CD14-positive monocyte (primary cell): ENCODE results near the gene AGAP1. TPM values are rescaled to one million over a fixed set of nuclear protein-coding genes. Genes with fewer than 3 reads are reported as not detected.

Experiments
- DNase-seq, 3 donors: peaks; one replicate each; pipeline ENCODE4 v3.0.0-alpha.2; 2011 to 2022
- H2AFZ ChIP-seq: 2 replicates; pipeline ENCODE4 v1.6.0; 2012; ENCODE audit warnings: mild to moderate bottlenecking, low read depth, low read length, inconsistent platforms; ENCODE audit not compliant: insufficient read depth, poor library complexity, severe bottlenecking
- H3K27ac ChIP-seq, 2 donors: 1 replicate in 1 of 2; 2 replicates in 1 of 2; pipeline ENCODE4 v1.5.1; 2012 to 2013; ENCODE audit warnings: low read length in 2 of 2, control low read depth in 1 of 2, inconsistent platforms in 1 of 2, low read depth in 1 of 2, mild to moderate bottlenecking in 1 of 2
- H3K27me3 ChIP-seq, 2 donors: one replicate each; pipeline versions ENCODE4 v1.6.0 to v1.6.1; 2011 to 2013; ENCODE audit warnings: low read length in 2 of 2; ENCODE audit not compliant: control insufficient read depth in 2 of 2, insufficient read depth in 2 of 2
- H3K36me3 ChIP-seq, 2 donors: replicated peaks in 1 of 2; 1 replicate in 1 of 2; 2 replicates in 1 of 2; pipeline versions ENCODE4 v1.5.1 to v1.6.1; 2012 to 2013; ENCODE audit warnings: low read length in 2 of 2, control low read depth in 1 of 2, inconsistent platforms in 1 of 2, mild to moderate bottlenecking in 1 of 2; ENCODE audit not compliant: insufficient read depth in 2 of 2, control insufficient read depth in 1 of 2
- H3K4me1 ChIP-seq, 2 donors: 1 replicate in 1 of 2; 2 replicates in 1 of 2; pipeline versions ENCODE4 v1.5.1 to v1.6.1; 2012 to 2013; ENCODE audit warnings: low read length in 2 of 2, control low read depth in 1 of 2, inconsistent platforms in 1 of 2, mild to moderate bottlenecking in 1 of 2, moderate library complexity in 1 of 2; ENCODE audit not compliant: insufficient read depth in 2 of 2, control insufficient read depth in 1 of 2
- H3K4me2 ChIP-seq: replicated peaks from 2 replicates; pipeline ENCODE3; 2012; ENCODE audit warnings: low read length, moderate library complexity, mild to moderate bottlenecking; ENCODE audit not compliant: poor library complexity, severe bottlenecking; ENCODE audit errors: extremely low read depth
- H3K4me3 ChIP-seq, 3 experiments: fragments of 200-600 bp in 1 of 3; sonication (generic) in 1 of 3; replicated peaks in 1 of 3; 1 replicate in 2 of 3; 2 replicates in 1 of 3; pipeline ENCODE4 v1.5.1; 2011 to 2013; ENCODE audit warnings: low read length in 3 of 3, mild to moderate bottlenecking in 3 of 3, control low read depth in 2 of 3, low read depth in 2 of 3, inconsistent platforms in 1 of 3, moderate library complexity in 1 of 3
- H3K79me2 ChIP-seq: 2 replicates; pipeline ENCODE4 v1.6.0; 2012; ENCODE audit warnings: mild to moderate bottlenecking, control low read depth, inconsistent platforms, low read length, moderate library complexity; ENCODE audit not compliant: insufficient read depth
- H3K9ac ChIP-seq: 2 replicates; pipeline ENCODE4 v1.6.0; 2017; ENCODE audit warnings: low read length, mild to moderate bottlenecking; ENCODE audit not compliant: insufficient read depth, poor library complexity, severe bottlenecking
- H3K9me3 ChIP-seq, 2 donors: replicated peaks in 1 of 2; 1 replicate in 1 of 2; 2 replicates in 1 of 2; pipeline versions ENCODE4 v1.5.1 to v1.6.1; 2012 to 2013; ENCODE audit warnings: low read length in 2 of 2, control low read depth in 1 of 2; ENCODE audit not compliant: control insufficient read depth in 1 of 2, insufficient read depth in 1 of 2
- H4K20me1 ChIP-seq: 2 replicates; pipeline ENCODE4 v1.6.0; 2012; ENCODE audit warnings: mild to moderate bottlenecking, low read length, control low read depth, moderate library complexity; ENCODE audit not compliant: insufficient read depth
- H3K27ac Mint-ChIP-seq, 7 donors: one replicate each; pipeline ENCODE4 v1.8.0; 2020; ENCODE audit warnings: mild to moderate bottlenecking in 7 of 7, mixed read lengths in 7 of 7, moderate library complexity in 6 of 7, inconsistent platforms in 2 of 7
- H3K27me3 Mint-ChIP-seq, 3 donors: one replicate each; pipeline ENCODE4 v1.8.0; 2021 to 2022; ENCODE audit warnings: low read depth in 3 of 3, mild to moderate bottlenecking in 3 of 3, mixed read lengths in 3 of 3, moderate library complexity in 3 of 3, inconsistent platforms in 1 of 3
- H3K36me3 Mint-ChIP-seq, 2 donors: one replicate each; pipeline ENCODE4 v1.8.0; 2020; ENCODE audit warnings: mixed read lengths in 2 of 2, inconsistent platforms in 1 of 2, mild to moderate bottlenecking in 1 of 2
- H3K4me1 Mint-ChIP-seq: one replicate; pipeline ENCODE4 v1.8.0; 2020; ENCODE audit warnings: mild to moderate bottlenecking, mixed read lengths
- H3K4me3 Mint-ChIP-seq, 2 donors: one replicate each; pipeline ENCODE4 v1.8.0; 2020; ENCODE audit warnings: mild to moderate bottlenecking in 2 of 2, mixed read lengths in 2 of 2, moderate library complexity in 1 of 2
- H3K9me3 Mint-ChIP-seq, 7 donors: one replicate each; pipeline ENCODE4 v1.8.0; 2020 to 2022; ENCODE audit warnings: mixed read lengths in 7 of 7, mild to moderate bottlenecking in 6 of 7, moderate library complexity in 6 of 7, inconsistent platforms in 2 of 7
- CTCF ChIP-seq: fragments of 200-600 bp; IDR thresholded peaks from one replicate; pipeline ENCODE4 v1.8.0; 2022; ENCODE audit warnings: antibody characterized with exemption, mild to moderate bottlenecking
- WGBS: methylation state at CpG from one replicate; pipeline ENCODE4 v1.1.5; 2013; ENCODE audit warnings: missing lambda C conversion rate; ENCODE audit not compliant: insufficient coverage; 5-methylcytosine and 5-hydroxymethylcytosine counted together
- intact Hi-C, 2 donors: fragments of 100-400 bp; cut with micrococcal nuclease; formaldehyde crosslinking; loops; one replicate each; pipeline versions ENCODE4 v1.15.0 to v1.15.1; 2023
- polyA plus RNA-seq, 3 donors: library from polyadenylated mRNA; depleted of rRNA in 1 of 3; unstranded in 2 of 3; stranded (reverse) in 1 of 3; fragments of 300-500 nt in 2 of 3; fragments of >200 nt in 1 of 3; fragmentation: Illumina TruSeq in 2 of 3; gene quantifications; 1 replicate in 2 of 3; 2 replicates in 1 of 3; pipeline ENCODE4 v1.2.3, GENCODE V29; 2012 to 2021

Gene AGAP1
- polyA plus RNA-seq, 3 donors: 0.12 TPM; not detected in 2

- no peak overlapping the region for H3K4me3 ChIP-seq
- H3K27ac ChIP-seq: no peak overlapping the region
- 87% methylated on average over 5 of the region's 6 CpGs for WGBS
- no peak for DNase-seq
- no peaks in the 10 kb centered on the region for H3K9me3 ChIP-seq
- no peak overlapping the region for H3K27ac Mint-ChIP-seq
- no peaks in the 10 kb centered on the region for H3K36me3 ChIP-seq
- no peak for TF ChIP-seq CTCF
- H3K27me3 ChIP-seq: peaks cover 0 to 4% of the 10 kb centered on the region in 2 donors
- H3K79me2 ChIP-seq: no peaks in the 10 kb centered on the region
- intact Hi-C loops: no loop called here
- no peaks in the 10 kb centered on the region for H3K36me3 Mint-ChIP-seq
- no peak overlapping the region for H3K9ac ChIP-seq
- peaks cover 11% of the 10 kb centered on the region for H3K4me1 Mint-ChIP-seq
- no peak overlapping the region for H3K4me3 Mint-ChIP-seq
- no peak overlapping the region for H2AFZ ChIP-seq
- H3K4me1 ChIP-seq: peaks cover 4 to 8% of the 10 kb centered on the region in 2 donors
- no peak overlapping the region for H3K4me2 ChIP-seq
- H3K9me3 Mint-ChIP-seq: peaks cover 0 to 4% (median 0%) of the 10 kb centered on the region in 7 donors
- peaks cover 11 to 24% (median 19%) of the 10 kb centered on the region in 3 donors for H3K27me3 Mint-ChIP-seq
- H4K20me1 ChIP-seq: no peaks in the 10 kb centered on the region
These were observed 59.4 kb downstream of the AGAP1 start for GRCh38 chr2:235553291-235553690.

GRCh38 chr2:235553696-235554100, 59.9 kb downstream of the AGAP1 start:
- Histone ChIP-seq H2AFZ (no peak overlapping the region), H3K4me2 (no peak overlapping the region), H3K9ac (no peak overlapping the region), H3K4me3 (no peak overlapping the region), H3K4me1 (peaks cover 4 to 8% of the 10 kb centered on the region in 2 donors), H3K27me3 (peaks cover 0 to 4% of the 10 kb centered on the region in 2 donors), H3K9me3 (no peaks in the 10 kb centered on the region), H3K27ac (no peak overlapping the region), H3K36me3 (no peaks in the 10 kb centered on the region), H3K79me2 (no peaks in the 10 kb centered on the region), H4K20me1 (no peaks in the 10 kb centered on the region)
- Mint-ChIP-seq H3K27ac (peak overlapping the region in 1 of 7 donors; percentile 43), H3K27me3 (peaks cover 11 to 25% (median 21%) of the 10 kb centered on the region in 3 donors), H3K4me1 (peaks cover 11% of the 10 kb centered on the region), H3K9me3 (peaks cover 0 to 4% (median 0%) of the 10 kb centered on the region in 7 donors), H3K4me3 (no peak overlapping the region), H3K36me3 (no peaks in the 10 kb centered on the region)
- 71% methylated on average over 9 of the region's 13 CpGs for WGBS
- no peak for TF ChIP-seq CTCF
- DNase-seq: no peak
- intact Hi-C loops: no loop called here
